ENCODE measurements around the gene RANBP1.
A peak's percentile ranks its signal among the peaks of the same experiment; 100 is the strongest.

The RANBP1 gene

DNA sequence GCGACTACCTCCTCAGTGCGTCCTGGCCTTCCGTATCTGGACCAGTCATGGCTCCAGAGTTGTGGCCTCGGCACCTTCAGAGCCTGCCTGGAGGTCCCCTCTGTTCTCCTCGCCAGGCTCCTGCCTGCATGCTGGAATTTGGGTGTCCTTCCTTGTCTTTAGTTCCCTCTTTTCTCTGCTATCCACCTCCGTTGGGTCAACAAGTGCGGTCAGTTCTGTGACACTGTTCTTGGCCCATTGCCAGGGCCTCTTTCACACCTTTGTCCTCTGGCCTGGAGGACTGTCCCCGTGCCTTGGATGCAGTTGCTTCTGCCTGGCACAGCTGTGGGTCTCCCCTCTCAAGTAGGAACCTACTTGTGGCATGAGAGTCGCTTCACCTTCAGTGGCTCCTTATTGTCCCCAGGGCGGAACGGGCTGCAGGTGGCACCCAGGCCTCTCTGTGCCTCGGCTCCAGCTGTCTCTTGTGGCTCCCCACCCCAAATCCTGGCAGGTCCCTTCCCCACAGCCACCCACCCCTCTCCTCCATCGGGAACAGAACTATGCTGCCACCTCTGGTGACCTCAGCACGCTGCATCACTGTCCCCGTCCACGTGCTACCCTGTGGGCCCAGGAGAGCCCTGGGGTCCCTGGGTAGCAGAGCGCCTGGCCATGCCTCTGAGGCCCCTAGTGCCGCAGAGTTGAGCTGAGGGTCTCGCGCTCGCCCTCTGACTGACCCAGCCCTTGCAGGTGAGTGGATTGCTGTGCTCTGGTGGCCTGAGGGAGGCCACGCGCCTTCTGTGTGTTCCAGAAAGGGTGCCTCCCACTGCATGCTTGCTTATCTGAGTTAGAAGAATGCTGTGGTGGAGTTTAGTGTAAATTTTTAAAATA is 31.1 kb upstream of the RANBP1 start:
- H3K36me3 Mint-ChIP-seq (ENCODE audit: low read depth), result peaks cover 44% of the 10 kb centered on the region
- H3K4me3 Mint-ChIP-seq, result no peak overlapping the region
- DNase-seq (peak; percentile 51), ATAC-seq (no peak)
- no peaks in the 10 kb centered on the region for H3K27me3 Mint-ChIP-seq
- peaks cover 53% of the 10 kb centered on the region for H3K4me1 Mint-ChIP-seq
- H3K9me3 Mint-ChIP-seq, result no peaks in the 10 kb centered on the region
- H3K27ac Mint-ChIP-seq, result peak overlapping the region; percentile 54

DNA sequence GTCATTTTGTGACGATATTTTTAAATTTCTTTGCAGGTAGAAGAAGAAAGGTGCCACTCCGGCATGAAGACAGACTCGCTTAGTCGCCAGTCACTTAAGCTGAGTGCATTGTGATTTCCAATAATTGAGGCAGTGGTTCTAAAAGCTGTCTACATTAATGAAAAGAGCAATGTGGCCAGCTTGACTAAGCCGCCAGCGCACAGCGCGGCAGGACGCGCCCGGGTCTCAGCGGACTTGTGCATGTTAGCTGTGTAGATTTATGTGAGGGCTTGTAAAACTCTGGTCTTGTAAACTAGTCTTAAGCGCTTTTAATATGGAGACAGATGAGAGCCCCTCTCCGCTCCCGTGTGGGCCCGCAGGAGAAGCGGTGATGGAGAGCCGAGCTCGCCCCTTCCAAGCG is 30.3 kb upstream of the RANBP1 start:
- peaks cover 53% of the 10 kb centered on the region for H3K36me3 Mint-ChIP-seq (ENCODE audit: low read depth)
- no peak for DNase-seq
- H3K27me3 Mint-ChIP-seq, result no peaks in the 10 kb centered on the region
- H3K9me3 Mint-ChIP-seq, result no peaks in the 10 kb centered on the region
- H3K4me3 Mint-ChIP-seq, result no peak overlapping the region
- no peak for ATAC-seq
- H3K4me1 Mint-ChIP-seq, result peaks cover 55% of the 10 kb centered on the region
- H3K27ac Mint-ChIP-seq, result no peak overlapping the region

DNA sequence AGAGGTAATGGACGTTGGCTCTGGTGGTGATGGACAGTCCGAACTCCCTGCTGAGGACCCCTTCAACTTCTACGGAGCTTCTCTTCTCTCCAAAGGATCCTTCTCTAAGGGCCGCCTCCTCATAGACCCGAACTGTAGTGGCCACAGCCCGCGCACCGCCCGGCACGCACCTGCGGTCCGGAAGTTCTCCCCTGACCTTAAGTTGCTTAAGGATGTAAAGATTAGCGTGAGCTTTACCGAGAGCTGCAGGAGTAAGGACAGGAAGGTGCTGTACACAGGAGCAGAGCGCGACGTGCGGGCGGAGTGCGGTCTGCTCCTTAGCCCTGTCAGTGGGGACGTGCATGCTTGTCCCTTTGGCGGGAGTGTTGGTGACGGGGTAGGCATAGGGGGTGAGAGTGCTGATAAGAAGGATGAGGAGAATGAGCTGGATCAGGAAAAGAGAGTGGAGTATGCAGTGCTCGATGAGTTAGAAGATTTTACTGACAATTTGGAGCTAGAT is 29.8 kb upstream of the RANBP1 start:
- H3K4me1 Mint-ChIP-seq, result peaks cover 55% of the 10 kb centered on the region
- DNase-seq (no peak), ATAC-seq (no peak)
- no peaks in the 10 kb centered on the region for H3K27me3 Mint-ChIP-seq
- no peaks in the 10 kb centered on the region for H3K9me3 Mint-ChIP-seq
- peaks cover 56% of the 10 kb centered on the region for H3K36me3 Mint-ChIP-seq (ENCODE audit: low read depth)
- H3K4me3 Mint-ChIP-seq, result no peak overlapping the region
- H3K27ac Mint-ChIP-seq, result no peak overlapping the region

DNA sequence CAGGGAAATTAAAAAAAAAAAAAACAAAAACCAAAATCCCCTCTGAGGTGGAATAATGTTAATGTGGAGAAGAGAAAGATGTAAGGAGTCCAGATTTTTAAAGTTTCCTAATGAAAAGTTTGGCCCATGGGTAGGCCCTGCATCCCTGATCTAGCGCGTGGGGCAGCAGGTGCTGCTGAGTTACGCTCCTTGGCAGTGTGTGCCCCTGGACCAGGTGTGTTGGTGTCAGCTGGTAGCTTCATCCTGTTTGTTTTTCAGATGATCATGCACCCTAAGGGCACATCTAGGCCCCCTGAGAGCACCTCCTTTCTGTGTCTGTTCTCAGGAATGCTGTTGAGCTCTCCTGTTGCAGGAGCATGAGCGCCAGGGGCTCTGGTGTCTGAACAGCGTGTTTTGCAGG is 29.1 kb upstream of the RANBP1 start:
- no peak overlapping the region for H3K27ac Mint-ChIP-seq
- no peak overlapping the region for H3K4me3 Mint-ChIP-seq
- ATAC-seq, result no peak
- peaks cover 55% of the 10 kb centered on the region for H3K4me1 Mint-ChIP-seq
- DNase-seq, result no peak
- H3K36me3 Mint-ChIP-seq (ENCODE audit: low read depth), result peaks cover 59% of the 10 kb centered on the region
- H3K27me3 Mint-ChIP-seq, result no peaks in the 10 kb centered on the region
- no peaks in the 10 kb centered on the region for H3K9me3 Mint-ChIP-seq

DNA sequence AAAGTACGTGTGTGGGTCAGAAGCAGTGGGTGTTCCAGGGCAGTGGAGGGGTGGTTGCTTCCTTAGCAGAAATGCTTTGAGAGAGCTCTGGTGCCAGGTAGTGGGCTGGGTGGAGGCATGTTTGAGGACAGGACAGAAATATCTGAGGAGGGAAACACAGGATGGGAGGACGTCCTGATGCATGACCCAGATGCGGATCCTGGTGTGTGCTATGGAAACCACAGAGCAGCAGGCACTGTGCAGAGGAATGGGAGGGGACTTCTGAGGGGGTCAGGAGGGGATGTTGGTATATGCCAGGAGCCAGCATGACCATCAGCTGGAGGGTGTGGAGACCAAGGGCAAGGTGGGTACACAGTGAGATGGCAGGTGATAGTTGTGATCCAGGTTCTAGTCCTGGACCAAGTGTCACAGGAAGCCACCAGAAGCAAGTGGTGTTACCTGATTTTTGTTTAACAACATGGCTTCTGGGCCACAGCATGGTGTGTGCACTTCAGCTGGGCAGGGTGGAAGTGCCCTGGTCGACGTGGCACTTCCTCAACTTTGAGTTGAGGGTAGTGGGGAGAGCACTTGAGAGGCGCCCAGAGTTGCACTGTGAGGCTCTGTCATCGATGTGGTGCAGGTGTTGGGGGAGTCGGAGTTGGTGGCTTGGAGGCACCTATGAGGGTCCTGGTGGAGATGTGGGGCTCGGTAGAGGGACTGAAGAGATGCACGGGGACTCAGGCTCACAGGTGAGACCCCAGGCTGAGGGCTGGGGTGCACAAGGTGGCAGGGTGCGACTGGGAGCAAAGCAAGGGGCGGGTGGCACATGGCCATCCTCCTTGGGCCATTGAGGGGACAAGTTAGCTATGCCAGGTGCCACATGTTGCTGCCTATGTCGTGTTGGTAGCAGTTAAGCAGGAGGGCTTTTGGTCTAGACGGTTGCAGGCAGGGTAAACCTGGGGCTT is 28.3 kb upstream of the RANBP1 start:
- no peak for DNase-seq
- no peak for ATAC-seq
- Mint-ChIP-seq H3K4me1 (peaks cover 58% of the 10 kb centered on the region), H3K27ac (no peak overlapping the region), H3K4me3 (no peak overlapping the region), H3K9me3 (no peaks in the 10 kb centered on the region), H3K27me3 (no peaks in the 10 kb centered on the region), H3K36me3 (ENCODE audit: low read depth) (peaks cover 62% of the 10 kb centered on the region)

DNA sequence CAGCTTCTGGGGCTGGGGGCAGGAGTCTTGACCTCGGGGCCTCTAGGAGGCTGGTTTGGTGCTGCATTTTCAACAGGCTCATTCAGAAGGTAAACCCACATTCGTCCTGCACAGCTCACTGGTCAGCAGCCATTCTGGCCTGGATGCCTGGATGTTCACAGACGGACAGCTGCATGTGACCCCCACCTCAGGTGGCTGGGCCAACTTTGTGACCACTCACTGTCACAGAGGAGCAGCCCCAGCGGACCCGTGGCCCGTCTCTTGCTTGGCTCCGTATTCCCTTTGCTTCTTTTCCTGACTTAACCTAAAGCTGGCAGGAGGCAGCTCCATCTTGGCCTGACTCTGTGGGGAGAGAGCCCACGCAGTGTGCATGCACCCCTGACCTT is 27.6 kb upstream of the RANBP1 start:
- Mint-ChIP-seq H3K4me1 (peaks cover 57% of the 10 kb centered on the region), H3K27ac (no peak overlapping the region), H3K27me3 (no peaks in the 10 kb centered on the region), H3K36me3 (ENCODE audit: low read depth) (peaks cover 63% of the 10 kb centered on the region), H3K9me3 (no peaks in the 10 kb centered on the region), H3K4me3 (no peak overlapping the region)
- ATAC-seq (no peak), DNase-seq (no peak)

DNA sequence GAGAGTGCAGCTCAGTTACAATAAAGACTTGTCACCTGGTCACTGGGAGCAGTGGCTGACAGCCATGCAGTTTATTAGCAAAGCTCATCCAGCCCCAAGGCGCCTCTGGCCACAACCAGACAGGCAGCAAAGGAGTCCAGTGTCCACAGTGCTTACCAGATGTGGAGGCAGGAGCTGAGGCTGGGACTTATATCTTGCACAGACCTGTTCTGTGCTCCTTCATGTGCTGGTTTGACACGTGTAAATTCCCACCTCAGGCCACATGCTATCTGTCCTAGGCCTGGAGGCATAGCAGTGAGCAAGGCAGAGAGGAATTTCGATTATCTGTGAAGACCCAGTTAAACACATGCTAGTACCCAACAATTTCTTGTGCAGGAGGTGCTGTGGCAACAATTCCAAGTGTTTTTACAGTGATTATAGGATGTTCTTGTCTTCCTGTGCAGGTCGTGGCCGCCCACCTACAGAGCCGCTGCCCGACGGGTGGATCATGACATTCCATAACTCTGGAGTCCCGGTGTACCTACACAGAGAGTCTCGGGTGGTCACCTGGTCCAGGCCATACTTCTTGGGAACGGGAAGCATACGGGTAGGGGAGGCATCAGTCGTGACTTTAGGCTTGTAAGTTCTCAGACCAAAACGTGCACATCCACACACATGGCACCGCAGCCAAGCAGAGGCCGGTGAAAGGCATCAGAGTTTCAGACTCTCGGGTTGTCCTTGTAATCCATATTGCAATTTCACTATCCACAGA is 26.5 kb upstream of the RANBP1 start:
- peaks cover 73% of the 10 kb centered on the region for H3K36me3 Mint-ChIP-seq (ENCODE audit: low read depth)
- H3K4me3 Mint-ChIP-seq, result no peak overlapping the region
- ATAC-seq (no peak), DNase-seq (no peak)
- no peaks in the 10 kb centered on the region for H3K9me3 Mint-ChIP-seq
- no peaks in the 10 kb centered on the region for H3K27me3 Mint-ChIP-seq
- H3K4me1 Mint-ChIP-seq, result peaks cover 51% of the 10 kb centered on the region
- H3K27ac Mint-ChIP-seq, result no peak overlapping the region

DNA sequence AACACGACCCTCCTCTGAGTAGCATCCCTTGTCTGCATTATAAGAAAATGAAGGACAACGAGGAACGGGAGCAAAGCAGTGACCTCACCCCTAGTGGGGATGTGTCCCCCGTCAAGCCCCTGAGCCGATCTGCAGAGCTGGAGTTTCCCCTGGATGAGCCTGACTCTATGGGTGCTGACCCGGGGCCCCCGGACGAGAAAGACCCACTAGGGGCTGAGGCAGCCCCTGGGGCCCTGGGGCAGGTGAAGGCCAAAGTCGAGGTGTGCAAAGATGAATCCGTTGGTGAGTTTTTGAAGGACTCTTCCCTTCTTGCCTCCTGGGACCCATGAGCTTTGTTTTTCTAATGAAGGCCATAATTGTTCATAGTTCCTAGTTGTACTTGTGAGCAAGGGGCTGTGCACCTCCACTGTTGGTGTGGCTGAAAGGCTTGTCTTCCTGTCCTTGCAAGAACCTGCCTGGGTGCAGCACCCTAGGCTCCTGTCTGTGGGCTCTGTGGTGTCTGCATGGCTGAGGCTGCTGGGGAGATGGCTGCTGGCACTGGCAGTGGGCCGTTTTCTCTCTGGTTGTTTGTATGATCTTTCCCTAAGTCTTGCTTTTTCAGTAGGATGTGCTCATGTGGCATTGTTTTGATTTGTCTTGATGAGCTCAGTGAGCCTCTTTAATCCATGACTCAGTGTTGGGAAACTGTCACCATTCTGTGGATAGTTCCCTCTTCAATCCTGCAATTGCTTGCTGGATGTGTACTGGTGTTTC is 25.8 kb upstream of the RANBP1 start:
- Mint-ChIP-seq H3K27me3 (no peaks in the 10 kb centered on the region), H3K9me3 (no peaks in the 10 kb centered on the region), H3K4me3 (no peak overlapping the region), H3K27ac (no peak overlapping the region), H3K36me3 (ENCODE audit: low read depth) (peaks cover 79% of the 10 kb centered on the region), H3K4me1 (peaks cover 51% of the 10 kb centered on the region)
- ATAC-seq (no peak), DNase-seq (no peak)

DNA sequence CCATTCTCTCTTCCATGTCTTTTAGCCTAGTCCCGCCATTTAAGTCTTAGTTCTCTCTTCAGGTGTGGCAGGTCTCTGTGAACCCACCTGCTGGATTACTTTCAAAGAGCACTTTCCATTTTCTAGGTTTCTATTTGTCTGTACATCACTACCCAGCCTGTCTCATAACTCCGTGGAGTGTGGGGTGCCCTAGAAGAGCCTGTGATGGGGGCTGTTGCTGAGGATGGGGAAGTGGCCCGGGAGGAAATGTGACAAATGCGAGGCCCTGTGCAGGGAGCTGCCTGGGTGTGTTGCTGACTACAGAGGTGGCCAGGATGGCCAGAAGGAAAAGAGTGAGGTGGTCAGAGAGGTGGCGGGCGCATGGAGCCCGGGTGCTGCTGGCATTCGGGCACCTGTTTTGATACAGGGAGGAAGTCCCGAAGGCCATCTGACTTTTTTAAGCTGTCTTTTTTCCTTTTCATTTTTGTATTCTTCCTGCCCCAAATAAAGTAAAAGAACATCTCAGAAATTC is 25.1 kb upstream of the RANBP1 start:
- Mint-ChIP-seq H3K36me3 (ENCODE audit: low read depth) (peaks cover 79% of the 10 kb centered on the region), H3K9me3 (no peaks in the 10 kb centered on the region), H3K4me3 (no peak overlapping the region), H3K4me1 (peaks cover 53% of the 10 kb centered on the region), H3K27ac (no peak overlapping the region), H3K27me3 (no peaks in the 10 kb centered on the region)
- ATAC-seq, result no peak
- no peak for DNase-seq

DNA sequence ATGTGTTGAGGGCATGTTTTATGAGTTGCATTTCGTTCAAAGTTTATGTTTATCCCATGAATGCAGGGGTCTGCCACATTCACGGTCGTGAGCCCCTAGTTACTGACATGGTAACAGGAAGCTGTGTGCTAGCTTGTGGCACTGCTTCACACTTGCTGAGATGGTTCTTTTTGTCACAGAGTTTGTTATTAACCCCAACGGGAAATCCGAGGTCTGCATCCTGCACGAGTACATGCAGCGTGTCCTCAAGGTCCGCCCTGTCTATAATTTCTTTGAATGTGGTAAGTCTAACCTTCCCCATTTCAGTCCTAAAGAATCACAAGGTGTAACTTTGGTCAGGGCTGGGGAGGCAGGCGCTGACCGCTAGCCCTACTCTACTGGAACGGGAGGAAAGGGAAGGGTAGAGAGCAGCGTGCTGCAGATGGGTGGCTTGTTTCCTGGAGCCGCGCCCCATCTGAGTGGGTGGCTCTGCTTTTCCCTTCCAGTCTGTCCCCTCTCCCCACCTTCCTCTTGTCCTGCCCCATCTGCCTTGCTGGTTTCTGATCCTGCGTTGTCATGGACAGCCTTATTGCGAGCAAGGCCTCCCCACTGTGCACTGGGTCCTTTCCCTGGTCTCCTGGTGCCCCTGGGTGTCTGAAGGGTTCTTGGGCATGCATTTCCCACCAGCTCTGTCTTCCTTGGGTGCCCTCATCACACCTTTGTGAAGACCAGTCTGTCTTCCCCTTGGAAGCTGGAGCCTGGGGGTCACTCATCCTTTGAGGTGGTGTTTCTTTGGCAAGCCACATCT is 24.0 kb upstream of the RANBP1 start:
- Mint-ChIP-seq H3K36me3 (ENCODE audit: low read depth) (peaks cover 79% of the 10 kb centered on the region), H3K27ac (no peak overlapping the region), H3K4me3 (no peak overlapping the region), H3K27me3 (no peaks in the 10 kb centered on the region), H3K4me1 (peaks cover 56% of the 10 kb centered on the region), H3K9me3 (no peaks in the 10 kb centered on the region)
- no peak for DNase-seq
- ATAC-seq, result no peak

DNA sequence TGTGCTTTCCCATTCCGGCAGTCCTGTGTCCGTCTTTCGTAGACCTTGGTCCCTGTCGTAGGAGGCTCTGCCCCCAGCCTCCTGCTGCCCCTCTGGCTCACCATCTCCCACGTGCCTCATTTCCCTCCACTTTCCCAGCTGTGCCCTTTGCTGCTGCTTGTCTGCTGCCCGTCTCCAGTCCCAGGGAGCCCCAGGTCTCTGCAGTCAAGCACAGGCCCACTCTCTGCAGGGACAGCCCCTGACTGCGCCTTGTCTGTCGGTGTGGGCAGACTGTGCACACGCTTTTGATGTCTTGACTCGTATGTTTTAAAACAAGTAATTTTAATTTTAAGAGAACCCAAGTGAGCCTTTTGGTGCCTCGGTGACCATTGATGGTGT is 23.4 kb upstream of the RANBP1 start:
- peak overlapping the region; percentile 17 for H3K4me3 Mint-ChIP-seq
- no peak for DNase-seq
- ATAC-seq, result peak; percentile 46
- H3K27ac Mint-ChIP-seq, result no peak overlapping the region
- H3K36me3 Mint-ChIP-seq (ENCODE audit: low read depth), result peaks cover 79% of the 10 kb centered on the region
- H3K4me1 Mint-ChIP-seq, result peaks cover 58% of the 10 kb centered on the region
- no peaks in the 10 kb centered on the region for H3K9me3 Mint-ChIP-seq
- H3K27me3 Mint-ChIP-seq, result no peaks in the 10 kb centered on the region

DNA sequence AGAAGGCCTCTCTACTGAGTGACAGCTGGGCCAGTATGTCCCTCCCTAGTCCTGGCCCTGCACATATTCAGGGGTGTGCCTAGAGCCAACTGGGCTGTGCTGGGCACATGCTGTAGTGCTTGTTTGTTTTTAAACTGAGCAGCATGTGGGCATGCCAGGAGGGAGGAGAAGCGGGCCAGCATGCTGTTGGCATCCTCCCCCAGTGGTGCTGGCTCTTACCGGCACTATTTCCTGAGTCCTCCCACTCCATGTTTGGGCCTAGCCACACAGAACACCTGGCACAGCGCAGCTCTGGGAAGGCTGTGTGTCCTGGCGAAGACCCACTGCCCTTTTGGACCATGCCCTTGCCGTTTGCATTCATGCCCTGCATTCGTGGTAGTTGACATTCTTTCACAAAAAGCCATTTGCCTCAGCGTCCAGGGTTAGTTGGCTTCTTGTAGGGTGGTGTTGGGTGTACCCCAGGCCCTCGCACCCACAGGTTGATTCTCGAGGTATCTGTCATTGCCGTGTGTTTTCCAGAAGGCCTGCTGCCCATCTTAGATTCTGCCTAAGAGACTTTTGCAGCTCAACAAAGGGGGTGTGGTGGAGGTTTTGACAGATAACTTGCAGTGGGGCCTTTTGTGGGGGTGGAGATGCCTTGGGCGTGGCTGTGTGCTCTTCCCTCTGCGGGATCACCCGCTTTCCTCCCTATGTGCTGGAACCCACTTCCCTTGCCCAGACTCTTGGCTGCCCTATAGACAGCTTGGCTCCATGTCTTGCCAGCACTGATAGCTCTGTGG is 22.3 kb upstream of the RANBP1 start:
- Mint-ChIP-seq H3K27ac (no peak overlapping the region), H3K9me3 (no peaks in the 10 kb centered on the region), H3K4me1 (peaks cover 61% of the 10 kb centered on the region), H3K4me3 (no peak overlapping the region), H3K27me3 (no peaks in the 10 kb centered on the region), H3K36me3 (ENCODE audit: low read depth) (peaks cover 79% of the 10 kb centered on the region)
- DNase-seq (no peak), ATAC-seq (no peak)
